CD14-positive monocyte (primary cell): ENCODE results near the gene ZNF710. TPM values are rescaled to one million over a fixed set of nuclear protein-coding genes. Genes with fewer than 3 reads are reported as not detected.
A peak's percentile ranks its signal among the peaks of the same experiment; 100 is the strongest.

Experiments
- DNase-seq, 3 donors: peaks; one replicate each; pipeline ENCODE4 v3.0.0-alpha.2; 2011 to 2022
- H2AFZ ChIP-seq: 2 replicates; pipeline ENCODE4 v1.6.0; 2012; ENCODE audit warnings: mild to moderate bottlenecking, low read depth, low read length, inconsistent platforms; ENCODE audit not compliant: insufficient read depth, poor library complexity, severe bottlenecking
- H3K27ac ChIP-seq, 2 donors: 1 replicate in 1 of 2; 2 replicates in 1 of 2; pipeline ENCODE4 v1.5.1; 2012 to 2013; ENCODE audit warnings: low read length in 2 of 2, control low read depth in 1 of 2, inconsistent platforms in 1 of 2, low read depth in 1 of 2, mild to moderate bottlenecking in 1 of 2
- H3K27me3 ChIP-seq, 2 donors: one replicate each; pipeline versions ENCODE4 v1.6.0 to v1.6.1; 2011 to 2013; ENCODE audit warnings: low read length in 2 of 2; ENCODE audit not compliant: control insufficient read depth in 2 of 2, insufficient read depth in 2 of 2
- H3K36me3 ChIP-seq, 2 donors: replicated peaks in 1 of 2; 1 replicate in 1 of 2; 2 replicates in 1 of 2; pipeline versions ENCODE4 v1.5.1 to v1.6.1; 2012 to 2013; ENCODE audit warnings: low read length in 2 of 2, control low read depth in 1 of 2, inconsistent platforms in 1 of 2, mild to moderate bottlenecking in 1 of 2; ENCODE audit not compliant: insufficient read depth in 2 of 2, control insufficient read depth in 1 of 2
- H3K4me1 ChIP-seq, 2 donors: 1 replicate in 1 of 2; 2 replicates in 1 of 2; pipeline versions ENCODE4 v1.5.1 to v1.6.1; 2012 to 2013; ENCODE audit warnings: low read length in 2 of 2, control low read depth in 1 of 2, inconsistent platforms in 1 of 2, mild to moderate bottlenecking in 1 of 2, moderate library complexity in 1 of 2; ENCODE audit not compliant: insufficient read depth in 2 of 2, control insufficient read depth in 1 of 2
- H3K4me2 ChIP-seq: replicated peaks from 2 replicates; pipeline ENCODE3; 2012; ENCODE audit warnings: low read length, moderate library complexity, mild to moderate bottlenecking; ENCODE audit not compliant: poor library complexity, severe bottlenecking; ENCODE audit errors: extremely low read depth
- H3K4me3 ChIP-seq, 3 experiments: fragments of 200-600 bp in 1 of 3; sonication (generic) in 1 of 3; replicated peaks in 1 of 3; 1 replicate in 2 of 3; 2 replicates in 1 of 3; pipeline ENCODE4 v1.5.1; 2011 to 2013; ENCODE audit warnings: low read length in 3 of 3, mild to moderate bottlenecking in 3 of 3, control low read depth in 2 of 3, low read depth in 2 of 3, inconsistent platforms in 1 of 3, moderate library complexity in 1 of 3
- H3K79me2 ChIP-seq: 2 replicates; pipeline ENCODE4 v1.6.0; 2012; ENCODE audit warnings: mild to moderate bottlenecking, control low read depth, inconsistent platforms, low read length, moderate library complexity; ENCODE audit not compliant: insufficient read depth
- H3K9ac ChIP-seq: 2 replicates; pipeline ENCODE4 v1.6.0; 2017; ENCODE audit warnings: low read length, mild to moderate bottlenecking; ENCODE audit not compliant: insufficient read depth, poor library complexity, severe bottlenecking
- H3K9me3 ChIP-seq, 2 donors: replicated peaks in 1 of 2; 1 replicate in 1 of 2; 2 replicates in 1 of 2; pipeline versions ENCODE4 v1.5.1 to v1.6.1; 2012 to 2013; ENCODE audit warnings: low read length in 2 of 2, control low read depth in 1 of 2; ENCODE audit not compliant: control insufficient read depth in 1 of 2, insufficient read depth in 1 of 2
- H4K20me1 ChIP-seq: 2 replicates; pipeline ENCODE4 v1.6.0; 2012; ENCODE audit warnings: mild to moderate bottlenecking, low read length, control low read depth, moderate library complexity; ENCODE audit not compliant: insufficient read depth
- H3K27ac Mint-ChIP-seq, 7 donors: one replicate each; pipeline ENCODE4 v1.8.0; 2020; ENCODE audit warnings: mild to moderate bottlenecking in 7 of 7, mixed read lengths in 7 of 7, moderate library complexity in 6 of 7, inconsistent platforms in 2 of 7
- H3K27me3 Mint-ChIP-seq, 3 donors: one replicate each; pipeline ENCODE4 v1.8.0; 2021 to 2022; ENCODE audit warnings: low read depth in 3 of 3, mild to moderate bottlenecking in 3 of 3, mixed read lengths in 3 of 3, moderate library complexity in 3 of 3, inconsistent platforms in 1 of 3
- H3K36me3 Mint-ChIP-seq, 2 donors: one replicate each; pipeline ENCODE4 v1.8.0; 2020; ENCODE audit warnings: mixed read lengths in 2 of 2, inconsistent platforms in 1 of 2, mild to moderate bottlenecking in 1 of 2
- H3K4me1 Mint-ChIP-seq: one replicate; pipeline ENCODE4 v1.8.0; 2020; ENCODE audit warnings: mild to moderate bottlenecking, mixed read lengths
- H3K4me3 Mint-ChIP-seq, 2 donors: one replicate each; pipeline ENCODE4 v1.8.0; 2020; ENCODE audit warnings: mild to moderate bottlenecking in 2 of 2, mixed read lengths in 2 of 2, moderate library complexity in 1 of 2
- H3K9me3 Mint-ChIP-seq, 7 donors: one replicate each; pipeline ENCODE4 v1.8.0; 2020 to 2022; ENCODE audit warnings: mixed read lengths in 7 of 7, mild to moderate bottlenecking in 6 of 7, moderate library complexity in 6 of 7, inconsistent platforms in 2 of 7
- WGBS: methylation state at CpG from one replicate; pipeline ENCODE4 v1.1.5; 2013; ENCODE audit warnings: missing lambda C conversion rate; ENCODE audit not compliant: insufficient coverage; 5-methylcytosine and 5-hydroxymethylcytosine counted together
- intact Hi-C, 2 donors: fragments of 100-400 bp; cut with micrococcal nuclease; formaldehyde crosslinking; loops; one replicate each; pipeline versions ENCODE4 v1.15.0 to v1.15.1; 2023
- polyA plus RNA-seq, 3 donors: library from polyadenylated mRNA; depleted of rRNA in 1 of 3; unstranded in 2 of 3; stranded (reverse) in 1 of 3; fragments of 300-500 nt in 2 of 3; fragments of >200 nt in 1 of 3; fragmentation: Illumina TruSeq in 2 of 3; gene quantifications; 1 replicate in 2 of 3; 2 replicates in 1 of 3; pipeline ENCODE4 v1.2.3, GENCODE V29; 2012 to 2021
- TF ChIP-seq, protein P1 (sequence below): fragments of 200-600 bp; IDR thresholded peaks from one replicate; pipeline ENCODE4 v1.8.0; 2022; ENCODE audit warnings: antibody characterized with exemption, mild to moderate bottlenecking

ZNF710 gene
- polyA plus RNA-seq, 3 donors = 3.4 to 45.6 (median 4.8) TPM

DNA sequence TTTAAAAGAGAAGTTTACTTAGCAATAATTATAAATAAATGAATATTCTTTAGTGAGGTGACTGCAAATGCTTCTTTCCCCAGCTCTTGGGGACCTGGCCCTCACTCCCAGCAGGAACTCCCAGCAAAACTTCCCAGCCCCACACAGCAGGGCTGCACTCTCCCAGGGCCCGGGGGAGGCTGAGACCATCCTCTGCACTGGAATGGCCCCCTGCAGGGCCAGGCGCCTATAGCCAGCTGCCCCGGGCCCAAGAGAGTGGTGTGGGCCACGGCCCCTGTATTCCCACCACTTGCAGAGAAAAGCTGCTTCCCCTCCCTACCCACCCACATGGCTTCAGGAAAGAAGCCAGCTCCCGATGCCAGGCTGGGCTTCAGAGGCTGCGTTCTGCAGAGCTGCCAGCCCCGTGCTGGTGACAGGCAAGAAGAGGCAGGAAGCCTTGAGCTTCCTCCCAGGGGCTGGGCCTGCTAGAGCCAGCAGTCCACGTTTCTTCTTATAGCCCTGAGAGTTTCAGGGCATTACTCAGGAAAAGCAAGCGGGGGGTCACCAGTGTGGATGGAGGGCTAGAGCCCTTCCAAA is 81.1 kb downstream of the ZNF710 start:
- H3K27ac ChIP-seq = peak overlapping the region in 1 of 2 donors; percentile 8
- H3K36me3 ChIP-seq = peaks cover 63 to 76% of the 10 kb centered on the region in 2 donors
- peaks cover 9 to 25% of the 10 kb centered on the region in 2 donors for H3K4me1 ChIP-seq
- no peak overlapping the region for H3K4me3 ChIP-seq
- no peak overlapping the region for H3K4me2 ChIP-seq
- H3K9ac ChIP-seq = no peak overlapping the region
- H3K79me2 ChIP-seq = no peaks in the 10 kb centered on the region
- H3K27ac Mint-ChIP-seq = peak overlapping the region in 2 of 7 donors; percentile 36 to 50
- no peaks in the 10 kb centered on the region for H3K27me3 ChIP-seq
- H3K4me3 Mint-ChIP-seq = no peak overlapping the region
- WGBS = 15% methylated on average over 5 of the region's 9 CpGs
- peaks cover 59 to 88% of the 10 kb centered on the region in 2 donors for H3K36me3 Mint-ChIP-seq
- intact Hi-C loops = no loop called here
- DNase-seq = no peak
- H3K9me3 ChIP-seq = no peaks in the 10 kb centered on the region
- H2AFZ ChIP-seq = no peak overlapping the region
- peaks cover 20% of the 10 kb centered on the region for H3K4me1 Mint-ChIP-seq
- H4K20me1 ChIP-seq = peaks cover 17% of the 10 kb centered on the region
- TF ChIP-seq, protein P1, sequence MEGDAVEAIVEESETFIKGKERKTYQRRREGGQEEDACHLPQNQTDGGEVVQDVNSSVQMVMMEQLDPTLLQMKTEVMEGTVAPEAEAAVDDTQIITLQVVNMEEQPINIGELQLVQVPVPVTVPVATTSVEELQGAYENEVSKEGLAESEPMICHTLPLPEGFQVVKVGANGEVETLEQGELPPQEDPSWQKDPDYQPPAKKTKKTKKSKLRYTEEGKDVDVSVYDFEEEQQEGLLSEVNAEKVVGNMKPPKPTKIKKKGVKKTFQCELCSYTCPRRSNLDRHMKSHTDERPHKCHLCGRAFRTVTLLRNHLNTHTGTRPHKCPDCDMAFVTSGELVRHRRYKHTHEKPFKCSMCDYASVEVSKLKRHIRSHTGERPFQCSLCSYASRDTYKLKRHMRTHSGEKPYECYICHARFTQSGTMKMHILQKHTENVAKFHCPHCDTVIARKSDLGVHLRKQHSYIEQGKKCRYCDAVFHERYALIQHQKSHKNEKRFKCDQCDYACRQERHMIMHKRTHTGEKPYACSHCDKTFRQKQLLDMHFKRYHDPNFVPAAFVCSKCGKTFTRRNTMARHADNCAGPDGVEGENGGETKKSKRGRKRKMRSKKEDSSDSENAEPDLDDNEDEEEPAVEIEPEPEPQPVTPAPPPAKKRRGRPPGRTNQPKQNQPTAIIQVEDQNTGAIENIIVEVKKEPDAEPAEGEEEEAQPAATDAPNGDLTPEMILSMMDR = no peak
- H3K9me3 Mint-ChIP-seq = no peaks in the 10 kb centered on the region
- peaks cover 0 to 2% (median 2%) of the 10 kb centered on the region in 3 donors for H3K27me3 Mint-ChIP-seq

DNA sequence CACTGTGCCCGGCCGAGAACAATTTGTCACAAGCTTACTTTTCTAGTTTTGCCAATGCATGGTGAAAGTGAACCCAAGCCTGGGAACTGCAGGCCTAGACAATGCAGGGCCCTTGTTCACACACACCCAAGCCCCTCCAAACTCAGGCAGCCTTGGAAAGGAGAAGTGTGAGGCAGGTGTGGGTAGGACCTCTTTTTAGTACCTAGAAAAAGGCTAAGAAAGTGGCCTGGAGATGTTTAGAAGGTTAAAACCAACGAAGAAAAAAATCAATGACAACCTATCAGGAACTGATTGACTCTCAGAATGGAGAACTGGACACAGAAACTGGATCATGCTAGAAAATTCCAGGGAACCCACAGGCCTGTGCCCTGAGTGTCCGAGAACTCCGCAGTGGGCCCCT is 82.3 kb downstream of the ZNF710 start:
- TF ChIP-seq, protein P1 = no peak
- 100% methylated on average over 2 of the region's 5 CpGs for WGBS
- H3K9me3 ChIP-seq = no peaks in the 10 kb centered on the region
- Mint-ChIP-seq H3K4me3 (no peak overlapping the region), H3K36me3 (peaks cover 59 to 88% of the 10 kb centered on the region in 2 donors), H3K27ac (peak overlapping the region in 4 of 7 donors; percentile 15 to 67 (median 44)), H3K9me3 (no peaks in the 10 kb centered on the region), H3K4me1 (peaks cover 20% of the 10 kb centered on the region), H3K27me3 (peaks cover 0 to 2% (median 2%) of the 10 kb centered on the region in 3 donors)
- H3K4me2 ChIP-seq = no peak overlapping the region
- peaks cover 9 to 25% of the 10 kb centered on the region in 2 donors for H3K4me1 ChIP-seq
- H2AFZ ChIP-seq = no peak overlapping the region
- no peak overlapping the region for H3K9ac ChIP-seq
- no peaks in the 10 kb centered on the region for H3K79me2 ChIP-seq
- H3K27me3 ChIP-seq = no peaks in the 10 kb centered on the region
- H3K36me3 ChIP-seq = peaks cover 58 to 76% of the 10 kb centered on the region in 2 donors
- peak overlapping the region in 1 of 2 donors; percentile 72 for H3K27ac ChIP-seq
- intact Hi-C loops = no loop called here
- no peak for DNase-seq
- no peak overlapping the region for H3K4me3 ChIP-seq
- peaks cover 17% of the 10 kb centered on the region for H4K20me1 ChIP-seq
